ENCODE results near the gene OTOGL.

DNA sequence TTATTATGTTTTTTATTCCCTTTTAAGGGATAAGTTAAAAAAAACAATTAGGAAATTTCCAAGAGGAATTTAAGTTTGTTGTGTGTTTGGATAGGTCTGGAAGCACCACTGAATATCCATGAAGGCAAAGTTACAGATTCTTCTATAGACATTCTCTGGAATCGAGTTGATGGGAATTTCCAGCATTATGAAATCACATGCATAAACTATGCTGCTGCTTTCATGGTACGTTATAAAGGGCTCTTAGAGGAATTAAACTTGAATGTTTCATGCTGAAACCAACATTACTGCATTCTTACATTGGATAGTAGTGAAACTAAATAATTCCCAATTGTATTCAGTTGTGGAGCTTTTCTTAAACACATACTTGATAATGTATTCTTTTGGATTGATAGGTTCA, 323.2 kb downstream of the OTOGL start:
- TF ChIP-seq, protein P1, sequence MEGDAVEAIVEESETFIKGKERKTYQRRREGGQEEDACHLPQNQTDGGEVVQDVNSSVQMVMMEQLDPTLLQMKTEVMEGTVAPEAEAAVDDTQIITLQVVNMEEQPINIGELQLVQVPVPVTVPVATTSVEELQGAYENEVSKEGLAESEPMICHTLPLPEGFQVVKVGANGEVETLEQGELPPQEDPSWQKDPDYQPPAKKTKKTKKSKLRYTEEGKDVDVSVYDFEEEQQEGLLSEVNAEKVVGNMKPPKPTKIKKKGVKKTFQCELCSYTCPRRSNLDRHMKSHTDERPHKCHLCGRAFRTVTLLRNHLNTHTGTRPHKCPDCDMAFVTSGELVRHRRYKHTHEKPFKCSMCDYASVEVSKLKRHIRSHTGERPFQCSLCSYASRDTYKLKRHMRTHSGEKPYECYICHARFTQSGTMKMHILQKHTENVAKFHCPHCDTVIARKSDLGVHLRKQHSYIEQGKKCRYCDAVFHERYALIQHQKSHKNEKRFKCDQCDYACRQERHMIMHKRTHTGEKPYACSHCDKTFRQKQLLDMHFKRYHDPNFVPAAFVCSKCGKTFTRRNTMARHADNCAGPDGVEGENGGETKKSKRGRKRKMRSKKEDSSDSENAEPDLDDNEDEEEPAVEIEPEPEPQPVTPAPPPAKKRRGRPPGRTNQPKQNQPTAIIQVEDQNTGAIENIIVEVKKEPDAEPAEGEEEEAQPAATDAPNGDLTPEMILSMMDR (IDR thresholded peaks at IDR 0.05; ENCODE audit: low read depth, low read length): no peak
- TF ChIP-seq POLR2A (IDR thresholded peaks at IDR 0.05; ENCODE audit: extremely low read depth, insufficient read length): no peak
